C1 segment of cervical spinal cord (tissue), 14 donors: ENCODE data around the gene SPINT1.
A peak's percentile ranks its signal among the peaks of the same experiment; 100 is the strongest.

Experiments used
- DNase-seq, 14 donors: peaks; one replicate each; lab custom pipeline; 2025; lab: John Stamatoyannopoulos, UW

SPINT1 gene

DNA sequence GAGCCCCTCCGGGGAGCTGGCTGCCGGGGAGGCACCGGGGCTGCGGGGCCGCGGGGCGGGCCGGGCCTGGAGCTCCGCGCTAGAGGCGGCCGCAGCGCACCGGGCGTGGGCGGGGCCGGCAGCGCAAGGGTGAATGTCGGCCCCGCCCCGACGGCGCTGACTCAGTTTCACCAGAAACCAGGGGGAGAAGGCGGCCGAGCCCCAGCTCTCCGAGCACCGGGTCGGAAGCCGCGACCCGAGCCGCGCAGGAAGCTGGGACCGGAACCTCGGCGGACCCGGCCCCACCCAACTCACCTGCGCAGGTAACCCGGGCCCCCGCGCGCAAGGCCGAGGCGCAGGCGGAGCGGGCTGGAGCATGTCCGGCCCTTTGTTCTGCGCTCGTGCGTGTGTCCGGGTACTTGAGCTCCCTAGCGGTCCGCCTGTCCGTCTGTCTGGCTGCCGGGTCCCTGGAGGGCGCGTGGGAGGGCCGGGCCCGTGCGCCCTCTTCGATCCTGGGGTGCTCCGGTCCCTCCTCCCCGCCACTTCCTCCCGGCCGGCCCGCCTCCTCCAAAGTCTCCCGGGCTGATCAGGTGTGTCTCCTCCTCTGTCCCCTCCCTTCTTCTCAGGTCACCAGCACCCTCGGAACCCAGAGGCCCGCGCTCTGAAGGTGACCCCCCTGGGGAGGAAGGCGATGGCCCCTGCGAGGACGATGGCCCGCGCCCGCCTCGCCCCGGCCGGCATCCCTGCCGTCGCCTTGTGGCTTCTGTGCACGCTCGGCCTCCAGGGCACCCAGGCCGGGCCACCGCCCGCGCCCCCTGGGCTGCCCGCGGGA is at the start of gene SPINT1:
TSS of gene SPINT1 (plus strand) at position 164 of the 811 bp plus-strand sequence. CDS start at position 671, 507 bp downstream.
- DNase-seq = peak in 1 of 14 donors; percentile 29

DNA sequence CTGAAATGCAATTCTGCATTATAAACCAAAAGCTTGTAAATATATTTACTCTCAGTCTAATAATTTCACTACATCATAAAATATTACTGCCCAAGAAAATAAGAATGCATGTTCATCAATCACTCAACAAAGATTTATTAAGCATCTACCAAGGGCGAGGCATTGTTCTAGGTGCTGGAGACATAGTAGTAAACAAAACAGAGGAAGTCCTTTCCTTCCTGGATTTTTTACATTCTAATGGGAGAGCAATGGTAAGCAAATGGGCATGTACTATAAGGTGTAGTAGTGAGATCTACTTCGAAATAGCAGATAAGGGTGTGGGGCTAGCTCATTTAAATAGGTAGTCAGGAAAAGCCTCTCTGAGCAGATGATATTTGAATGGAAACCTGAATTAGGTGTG is 47.8 kb upstream of the SPINT1 start:
- no peak for DNase-seq

- DNase-seq = no peak
Measured at GRCh38 chr15:40796512-40796911, 47.3 kb upstream of the SPINT1 start.

- DNase-seq = no peak
Measured at GRCh38 chr15:40799523-40799922, 44.3 kb upstream of the SPINT1 start.

DNA sequence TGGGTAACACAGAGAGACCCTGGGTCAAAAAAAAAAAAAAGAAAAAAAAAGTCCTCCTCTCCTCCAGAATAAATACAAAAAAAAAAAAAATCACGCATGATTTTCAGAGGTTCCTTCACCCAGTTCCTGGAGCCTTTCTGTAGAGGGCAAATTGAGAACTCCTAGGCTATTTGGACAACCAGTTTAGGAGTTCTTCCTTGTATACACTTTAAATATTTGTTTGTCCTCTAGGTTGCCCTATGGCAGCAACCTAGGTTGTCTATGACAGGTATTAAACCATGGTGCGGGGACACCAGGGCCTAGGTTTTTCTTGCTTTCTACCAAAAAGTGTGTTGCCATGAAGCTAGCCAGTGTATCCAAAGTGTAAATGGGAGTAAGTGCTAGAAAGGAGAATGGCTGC is 40.8 kb upstream of the SPINT1 start:
- no peak for DNase-seq

- no peak for DNase-seq
Measured at GRCh38 chr15:40803688-40804087, 40.2 kb upstream of the SPINT1 start.

- peak in 1 of 14 donors; percentile 7 for DNase-seq
Measured at GRCh38 chr15:40806672-40807027, 37.2 kb upstream of the SPINT1 start.

DNA sequence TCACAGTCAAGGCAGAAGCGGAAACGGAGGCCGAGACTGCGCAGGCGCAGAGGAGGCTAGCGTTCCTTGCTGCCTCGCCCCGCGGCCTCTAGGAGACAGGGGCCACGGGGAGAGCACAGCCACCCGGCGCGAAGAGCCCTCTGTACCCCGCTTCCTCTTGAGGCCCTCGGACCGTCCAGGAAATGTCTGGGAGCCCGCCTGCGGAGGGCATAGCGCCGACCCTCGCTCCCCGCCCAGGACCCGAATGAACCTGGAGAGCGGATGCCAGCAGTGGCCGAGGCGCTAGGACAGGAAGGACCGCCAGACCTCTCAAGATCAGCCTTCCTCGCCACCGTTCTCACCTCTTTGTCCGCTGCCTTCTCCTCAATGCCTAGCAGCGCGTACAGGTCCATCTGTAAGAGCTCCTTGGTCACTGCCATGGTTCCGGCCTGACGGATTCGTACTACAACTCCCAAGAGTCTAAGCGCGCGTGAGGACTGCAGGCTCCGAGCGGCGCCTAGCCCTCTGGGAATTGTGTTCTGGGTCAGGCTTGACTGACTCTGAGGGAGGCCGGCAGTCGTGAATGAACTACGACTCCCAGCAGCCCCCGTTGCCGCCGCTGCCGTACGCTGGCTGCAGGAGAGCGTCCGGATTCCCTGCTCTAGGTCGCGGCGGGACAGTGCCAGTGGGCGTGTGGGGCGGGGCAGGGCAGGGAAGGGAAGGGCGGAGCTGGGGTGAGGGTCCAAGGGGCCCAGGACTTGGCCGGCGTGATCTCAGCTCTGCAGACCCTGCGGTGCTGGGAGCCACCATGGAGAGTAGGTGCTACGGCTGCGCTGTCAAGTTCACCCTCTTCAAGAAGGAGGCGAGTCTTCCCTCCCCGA is 36.6 kb upstream of the SPINT1 start, which contains the start of the genes DNAJC17 and ZFYVE19:
TSS of gene DNAJC17 (minus strand) at position 446 of the 860 bp plus-strand sequence. CDS start at position 419, 27 bp downstream.
TSS of gene ZFYVE19 (plus strand) at position 62 of the 860 bp plus-strand sequence. CDS start at position 563, 501 bp downstream.
- DNase-seq = peak; percentile 70 to 99 (median 95)

DNA sequence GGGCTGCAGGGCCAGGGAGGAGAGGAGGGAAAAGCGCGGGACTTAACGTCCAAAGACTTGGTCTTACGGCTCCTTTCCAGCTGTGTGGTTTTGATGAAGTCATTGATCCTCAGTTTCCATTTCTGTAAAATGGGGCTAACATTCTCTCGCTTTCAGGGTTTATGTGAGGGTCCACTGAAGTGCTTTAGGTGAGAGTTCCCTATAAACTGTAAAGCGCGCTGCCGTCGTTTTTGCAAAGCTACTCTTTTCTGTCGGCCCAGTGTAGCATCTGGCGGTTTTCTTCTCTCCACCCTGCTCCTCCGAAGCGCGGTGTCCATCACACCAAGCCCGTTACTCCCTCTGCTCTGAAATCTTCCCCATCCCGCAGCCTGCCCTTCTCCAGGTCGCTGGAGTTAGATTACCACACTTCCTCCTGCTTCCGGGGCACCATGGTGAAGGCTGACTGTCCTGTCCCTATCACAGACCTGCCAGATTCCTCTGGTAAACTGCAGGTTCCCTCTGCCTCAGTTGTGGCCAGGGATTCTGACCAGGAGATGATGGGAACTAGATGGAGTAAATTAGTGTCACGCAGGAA is 35.9 kb upstream of the SPINT1 start:
- peak in 1 of 14 donors; percentile 27 for DNase-seq

GRCh38 chr15:40808861-40809450 is 34.9 kb upstream of the SPINT1 start:
- DNase-seq = no peak

DNA sequence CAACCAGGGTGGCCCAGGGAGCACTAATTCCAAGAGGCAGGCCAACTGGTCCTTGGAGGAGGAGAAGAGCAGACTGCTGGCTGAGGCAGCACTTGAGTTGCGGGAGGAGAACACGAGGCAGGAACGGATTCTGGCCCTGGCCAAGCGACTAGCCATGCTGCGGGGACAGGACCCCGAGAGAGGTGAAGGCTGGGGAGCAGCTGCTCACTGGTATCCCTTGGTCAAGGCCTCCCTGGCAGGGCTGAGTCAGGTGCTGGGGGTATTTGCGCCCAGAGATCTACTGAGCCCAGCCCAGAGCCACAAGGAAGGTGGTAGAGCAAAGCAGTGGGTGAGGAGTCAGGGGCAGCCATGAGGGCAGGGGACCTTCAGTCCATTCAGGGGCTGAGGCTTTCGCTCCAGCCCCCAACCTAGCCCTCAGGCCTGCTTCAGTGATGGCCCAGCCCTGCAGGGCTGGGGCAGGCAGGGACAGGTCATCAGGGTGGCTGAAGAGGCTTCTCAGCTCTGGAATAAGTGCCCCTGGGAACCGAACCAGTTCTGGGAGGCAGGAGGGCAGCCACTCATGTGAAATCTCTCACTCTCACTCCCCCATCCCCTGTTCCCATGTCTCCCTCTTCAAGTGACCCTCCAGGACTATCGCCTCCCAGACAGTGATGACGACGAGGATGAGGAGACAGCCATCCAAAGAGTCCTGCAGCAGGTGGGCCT is 31.0 kb upstream of the SPINT1 start:
- no peak for DNase-seq

- peak in 4 of 14 donors; percentile 4 to 20 (median 6) for DNase-seq
Measured at GRCh38 chr15:40815042-40815698, 28.7 kb upstream of the SPINT1 start.

DNA sequence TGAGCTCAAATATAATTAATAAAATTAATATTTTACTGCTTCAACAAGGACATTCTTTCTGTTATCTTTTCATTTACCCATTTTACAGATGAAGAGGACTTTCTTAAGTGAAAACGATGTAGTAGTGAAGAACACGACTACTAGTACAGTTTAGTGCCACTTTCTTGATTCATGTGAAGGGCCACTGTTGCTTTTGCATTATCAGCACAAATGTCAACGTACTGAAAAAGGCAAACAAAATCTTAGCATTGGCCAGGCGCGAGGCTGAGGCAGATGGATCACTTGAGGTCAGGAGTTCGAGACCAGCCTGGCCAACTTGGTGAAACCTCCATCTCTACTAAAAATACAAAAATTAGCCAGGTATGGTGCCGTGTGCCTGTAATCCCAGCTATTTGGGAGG is 24.8 kb upstream of the SPINT1 start:
- no peak for DNase-seq

- DNase-seq = no peak
Measured at GRCh38 chr15:40821195-40821594, 22.7 kb upstream of the SPINT1 start.

- DNase-seq = no peak
Measured at GRCh38 chr15:40823572-40824343, 20.1 kb upstream of the SPINT1 start.

- DNase-seq = no peak
Measured at GRCh38 chr15:40825661-40826422, 18.0 kb upstream of the SPINT1 start.

DNA sequence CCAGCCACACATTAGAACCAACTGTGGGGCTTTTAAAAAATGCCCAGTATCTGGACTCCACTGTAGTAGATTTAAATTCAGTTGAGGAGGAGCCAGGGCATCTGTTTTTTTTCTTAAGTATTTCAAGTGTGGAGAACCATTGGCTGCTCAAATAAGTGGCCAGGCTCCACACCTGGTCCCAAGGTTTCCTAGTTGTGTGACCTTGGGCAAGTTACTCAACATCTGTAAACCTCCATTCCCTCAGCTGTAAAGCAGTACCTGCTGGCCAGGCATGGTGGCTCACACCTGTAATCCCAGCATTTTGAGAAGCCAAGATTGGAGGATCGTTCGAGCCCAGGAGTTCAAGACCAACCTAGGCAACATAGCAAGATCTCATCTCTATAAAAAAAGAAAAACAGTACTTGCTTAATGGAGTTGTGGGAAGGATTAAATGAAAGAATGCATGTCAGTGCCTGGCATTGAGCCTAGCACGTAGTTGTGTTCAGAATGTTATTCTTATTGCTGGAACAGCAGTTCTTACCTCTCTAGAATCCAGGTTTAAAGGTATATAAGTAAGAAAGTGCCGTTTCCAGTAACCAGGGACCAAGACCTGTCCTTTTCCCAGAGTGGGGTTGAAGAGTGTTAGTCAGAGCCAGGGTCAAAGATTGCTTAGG is 17.3 kb upstream of the SPINT1 start:
- DNase-seq = no peak

DNA sequence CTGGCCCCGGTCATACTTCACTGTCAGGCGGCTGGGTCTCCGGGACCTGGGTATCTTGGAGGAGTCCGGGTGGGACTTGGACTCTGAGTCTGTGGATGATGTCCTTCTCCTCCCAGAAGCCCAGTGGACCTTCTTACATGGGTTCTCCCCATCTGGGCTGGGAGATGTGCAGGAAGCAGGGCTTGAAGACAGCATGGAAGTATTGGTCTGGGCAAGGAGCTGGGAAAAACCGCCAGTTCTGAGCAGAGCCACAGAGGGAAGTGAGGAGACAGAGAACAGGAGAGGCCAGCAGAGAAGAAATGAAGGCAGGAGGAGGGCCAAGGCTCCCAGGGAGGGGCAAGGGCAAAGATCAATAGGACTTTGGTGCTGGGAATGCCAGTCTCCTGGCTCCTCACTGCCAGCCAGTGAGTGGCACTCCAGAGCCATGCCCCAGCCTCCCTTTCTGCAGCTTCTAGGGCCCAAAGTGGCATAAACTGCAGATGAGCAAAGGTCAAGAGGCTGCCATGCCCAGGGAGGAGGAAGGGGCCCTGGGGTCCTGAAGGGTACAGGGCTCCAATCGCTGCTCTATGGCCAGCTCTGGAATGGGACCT is 15.3 kb upstream of the SPINT1 start, which contains the start of gene PPP1R14D:
TSS of gene PPP1R14D (minus strand) at position 262 of the 590 bp plus-strand sequence. CDS start at position 195, 67 bp downstream.
- DNase-seq = no peak
